Neural cell (in vitro differentiated cells): ENCODE results near the gene SPRYD3. TPM values are rescaled to one million over a fixed set of nuclear protein-coding genes. Genes with fewer than 3 reads are reported as not detected.

ENCODE experiments used
- H2AFZ ChIP-seq: fragments of 200-600, 300-800 bp; sonication (generic), shearing (Covaris generic); 2 replicates; pipeline ENCODE4 v1.6.0; 2014; ENCODE audit warnings: low read depth, mild to moderate bottlenecking, antibody characterized with exemption, low read length, moderate library complexity
- H3F3A ChIP-seq: fragments of 200-600 bp; shearing (Covaris generic); 2 replicates; pipeline ENCODE4 v1.6.1; 2016; ENCODE audit warnings: mild to moderate bottlenecking, moderate library complexity, mixed read lengths, antibody characterized with exemption, low read length; ENCODE audit not compliant: insufficient read depth, poor library complexity, severe bottlenecking
- H3K27ac ChIP-seq: fragments of 200-600, 300-800 bp; sonication (generic), shearing (Covaris generic); 2 replicates; pipeline ENCODE4 v1.5.1; 2014; ENCODE audit warnings: mild to moderate bottlenecking, low read length, moderate library complexity
- H3K27me3 ChIP-seq: fragments of 300-800, 200-600 bp; sonication (generic), shearing (Covaris generic); 2 replicates; pipeline ENCODE4 v1.6.0; 2014; ENCODE audit warnings: mild to moderate bottlenecking, low read depth, low read length, moderate library complexity; ENCODE audit not compliant: insufficient read depth
- H3K36me3 ChIP-seq: fragments of 300-800, 200-600 bp; sonication (generic), shearing (Covaris generic); 2 replicates; pipeline ENCODE4 v1.5.1; 2014; ENCODE audit warnings: mild to moderate bottlenecking, antibody characterized with exemption, low read length, moderate library complexity; ENCODE audit not compliant: insufficient read depth
- H3K4me2 ChIP-seq: fragments of 300-800, 200-600 bp; sonication (generic), shearing (Covaris generic); 2 replicates; pipeline ENCODE4 v1.6.0; 2014; ENCODE audit warnings: mild to moderate bottlenecking, low read length
- H3K4me3 ChIP-seq: fragments of 300-800, 200-600 bp; sonication (generic), shearing (Covaris generic); 2 replicates; pipeline ENCODE4 v1.5.1; 2014; ENCODE audit warnings: mild to moderate bottlenecking, low read length, moderate library complexity
- H3K79me2 ChIP-seq: fragments of 200-600 bp; shearing (Covaris generic); replicated peaks from 2 replicates; pipeline ENCODE4 v1.6.0; 2014; ENCODE audit warnings: mild to moderate bottlenecking, low read length, moderate library complexity; ENCODE audit not compliant: insufficient read depth
- H3K9ac ChIP-seq: fragments of 300-800, 200-600 bp; sonication (generic), shearing (Covaris generic); 2 replicates; pipeline ENCODE4 v1.6.1; 2016; ENCODE audit warnings: mild to moderate bottlenecking, low read length, mixed read lengths
- H3K9me2 ChIP-seq: fragments of 200-600 bp; shearing (Covaris generic); 2 replicates; pipeline ENCODE4 v1.6.1; 2016; ENCODE audit warnings: mild to moderate bottlenecking, low read length, mixed read lengths; ENCODE audit not compliant: insufficient read depth
- H3K9me3 ChIP-seq: fragments of 200-600, 300-800 bp; sonication (generic), shearing (Covaris generic); 2 replicates; pipeline ENCODE4 v1.6.1; 2016; ENCODE audit warnings: mild to moderate bottlenecking, mixed run types, low read length, moderate library complexity, mixed read lengths
- H4K20me1 ChIP-seq: fragments of 200-600 bp; shearing (Covaris generic); 2 replicates; pipeline ENCODE4 v1.6.1; 2016; ENCODE audit warnings: mild to moderate bottlenecking, mixed run types; ENCODE audit not compliant: insufficient read depth
- CTCF ChIP-seq: fragments of 450-650 bp; IDR thresholded peaks from 2 replicates; pipeline ENCODE4 v1.5.1; 2014; ENCODE audit warnings: antibody characterized with exemption, mild to moderate bottlenecking, moderate library complexity; ENCODE audit not compliant: poor library complexity, severe bottlenecking
- EP300 ChIP-seq: fragments of 450-650 bp; conservative IDR thresholded peaks from 2 replicates; pipeline ENCODE4 v1.6.1; 2014; ENCODE audit warnings: antibody characterized with exemption, mild to moderate bottlenecking, moderate library complexity; ENCODE audit not compliant: poor library complexity, severe bottlenecking
- EZH2 ChIP-seq: fragments of 200-600, 300-800 bp; shearing (Covaris generic), sonication (generic); IDR thresholded peaks from 2 replicates; pipeline ENCODE4 v1.6.1; 2014; ENCODE audit warnings: antibody characterized with exemption, low read length, borderline replicate concordance, mild to moderate bottlenecking; ENCODE audit not compliant: insufficient read depth, poor library complexity, severe bottlenecking
- MXI1 ChIP-seq: fragments of 450-650 bp; conservative IDR thresholded peaks from 2 replicates; pipeline ENCODE4 v1.6.1; 2014; ENCODE audit warnings: antibody characterized with exemption, mild to moderate bottlenecking; ENCODE audit not compliant: poor library complexity, severe bottlenecking
- POLR2AphosphoS5 ChIP-seq: IDR thresholded peaks from 2 replicates; pipeline ENCODE4 v1.6.1; 2012
- RAD21 ChIP-seq: fragments of 450-650 bp; conservative IDR thresholded peaks from 2 replicates; pipeline ENCODE4 v1.6.1; 2014; ENCODE audit warnings: antibody characterized with exemption, mild to moderate bottlenecking, moderate library complexity
- REST ChIP-seq: IDR thresholded peaks from 2 replicates; pipeline ENCODE4 v1.6.1; 2012; ENCODE audit warnings: borderline replicate concordance
- SMC3 ChIP-seq: fragments of 450-650 bp; conservative IDR thresholded peaks from 2 replicates; pipeline ENCODE4 v1.6.1; 2014; ENCODE audit warnings: antibody characterized with exemption, mild to moderate bottlenecking, moderate library complexity; ENCODE audit not compliant: poor library complexity
- TAF1 ChIP-seq: IDR thresholded peaks from 2 replicates; pipeline ENCODE4 v1.6.1; 2012; ENCODE audit warnings: low read depth
- polyA plus RNA-seq: library from polyadenylated mRNA; depleted of rRNA; stranded (reverse); fragments of >200 nt; gene quantifications from 2 replicates; pipeline ENCODE4 v1.2.3, GENCODE V29; 2014

SPRYD3 gene
- polyA plus RNA-seq, 1 donor from 2014 or later = 20.8 TPM

- H3K27ac ChIP-seq = no peak overlapping the region
- no peaks in the 10 kb centered on the region for H3K9me3 ChIP-seq
- H2AFZ ChIP-seq = no peak overlapping the region
- H3K79me2 ChIP-seq = no peaks in the 10 kb centered on the region
- H3K4me2 ChIP-seq = no peak overlapping the region
- no peak overlapping the region for H3K4me3 ChIP-seq
- TF ChIP-seq EZH2 (no peak), TAF1 (no peak), REST (no peak), EP300 (no peak), SMC3 (no peak), MXI1 (no peak), POLR2AphosphoS5 (no peak), CTCF (no peak), RAD21 (no peak)
- H3F3A ChIP-seq = no peaks in the 10 kb centered on the region
- H3K27me3 ChIP-seq = no peaks in the 10 kb centered on the region
- no peak overlapping the region for H3K9ac ChIP-seq
- H4K20me1 ChIP-seq = no peaks in the 10 kb centered on the region
- no peaks in the 10 kb centered on the region for H3K36me3 ChIP-seq
- H3K9me2 ChIP-seq = no peaks in the 10 kb centered on the region
Measured at GRCh38 chr12:53115112-53115890, 36.1 kb upstream of the SPRYD3 start.

DNA sequence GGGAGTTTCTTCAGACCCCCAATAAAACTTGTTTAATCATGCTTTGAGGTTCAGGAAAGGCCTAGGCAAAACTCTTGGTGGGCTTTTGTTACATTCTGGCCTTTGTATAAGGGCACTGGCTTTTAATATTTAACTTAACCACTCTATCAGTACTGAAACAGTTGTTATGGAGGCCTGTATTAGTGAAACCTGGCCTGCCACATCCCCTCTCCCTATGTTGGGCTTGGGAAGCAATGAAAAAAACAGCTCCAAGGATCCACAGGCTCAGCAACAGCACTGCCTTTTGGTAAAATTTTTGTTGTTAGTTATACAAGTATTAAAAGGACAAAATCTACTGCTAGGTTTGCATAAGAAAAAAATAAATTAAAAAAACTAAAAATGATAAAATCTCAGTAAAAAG lies 34.8 kb upstream of the SPRYD3 start:
- Histone ChIP-seq H3K36me3 (no peaks in the 10 kb centered on the region), H3K9me3 (no peaks in the 10 kb centered on the region), H2AFZ (no peak overlapping the region), H3K4me3 (no peak overlapping the region), H3K79me2 (no peaks in the 10 kb centered on the region), H3K27ac (no peak overlapping the region), H3K9me2 (no peaks in the 10 kb centered on the region), H3K4me2 (no peak overlapping the region), H3F3A (no peaks in the 10 kb centered on the region), H3K9ac (no peak overlapping the region), H3K27me3 (no peaks in the 10 kb centered on the region), H4K20me1 (no peaks in the 10 kb centered on the region)
- TF ChIP-seq TAF1 = no peak
- TF ChIP-seq RAD21 = no peak
- no peak for TF ChIP-seq MXI1
- TF ChIP-seq EP300 = no peak
- TF ChIP-seq POLR2AphosphoS5 = no peak
